ENCODE data around the gene KCTD5.

KCTD5 gene

GRCh38 chr16:2726923-2727322, 44.6 kb downstream of the KCTD5 start:
- DNase-seq (ENCODE audit: low read depth): no peak

GRCh38 chr16:2728034-2728433, 45.7 kb downstream of the KCTD5 start:
- no peak for DNase-seq (ENCODE audit: low read depth)

DNA sequence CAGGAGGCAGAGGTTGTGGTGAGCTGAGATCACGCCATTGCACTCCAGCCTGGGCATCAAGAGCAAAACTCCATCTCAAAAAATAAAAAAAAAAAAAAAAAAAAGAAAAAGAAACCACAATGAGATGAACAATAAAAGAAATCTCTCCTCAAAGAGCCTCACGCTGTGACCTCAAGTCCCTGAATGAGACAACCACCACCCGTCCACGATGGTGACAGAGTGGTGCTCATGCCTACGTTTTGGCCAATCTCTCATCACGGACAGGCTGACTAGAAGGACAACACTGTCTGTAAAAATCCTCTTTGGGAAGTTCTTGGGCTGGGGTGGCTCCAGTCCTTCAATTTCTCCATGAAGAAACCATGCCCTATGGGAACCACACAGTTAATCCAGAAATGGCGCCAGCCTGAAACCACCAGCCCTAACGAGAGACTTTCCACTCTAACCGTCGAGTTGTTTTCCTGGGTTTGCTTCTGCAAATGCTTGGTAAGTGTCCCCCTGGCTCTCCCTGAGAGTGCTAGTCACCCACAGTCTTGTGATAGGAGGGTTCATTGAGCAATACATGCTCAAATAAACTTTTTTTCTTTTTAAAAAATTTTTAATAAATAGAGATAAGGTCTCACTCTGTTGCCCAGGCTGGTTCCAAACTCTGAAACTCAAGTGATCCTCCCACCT, 52.7 kb downstream of the KCTD5 start:
- DNase-seq (ENCODE audit: low read depth): no peak

DNA sequence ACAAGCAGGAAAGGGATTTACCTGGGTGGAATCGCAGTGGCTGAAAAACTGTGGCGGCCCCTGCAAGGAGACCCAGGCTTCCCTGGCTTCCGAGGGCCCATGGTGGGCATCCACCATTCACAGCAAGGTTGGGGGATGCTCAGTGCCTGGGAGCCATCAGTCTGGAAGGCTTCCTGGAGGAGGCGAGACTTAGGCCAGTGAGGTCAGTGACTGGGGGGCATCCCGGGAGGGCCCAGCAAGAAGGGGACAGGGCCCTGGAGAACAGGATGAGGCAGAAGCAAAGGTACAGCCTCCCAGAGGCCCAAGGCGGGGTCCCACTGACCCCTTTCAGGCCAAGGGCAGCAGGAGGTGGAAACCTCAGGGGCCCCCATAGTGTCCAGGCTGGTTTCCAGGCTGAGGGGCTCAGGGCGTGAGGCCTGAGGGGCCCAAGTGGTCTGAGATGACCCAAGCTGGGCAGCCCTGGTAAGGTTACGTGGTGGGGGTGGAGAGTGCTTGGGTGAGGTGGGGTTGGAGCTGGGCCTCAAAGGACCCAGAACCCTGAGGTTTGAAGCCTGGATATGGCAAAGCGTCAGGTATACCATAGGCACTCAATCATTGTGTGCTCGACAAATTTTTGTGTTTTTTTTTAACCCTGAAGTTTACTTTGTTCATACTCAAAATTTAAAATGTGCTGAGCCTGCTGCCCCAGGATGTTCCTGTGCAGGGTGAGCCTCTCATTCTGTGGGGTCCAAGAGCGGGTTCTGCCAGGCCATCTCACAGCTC, 54.3 kb downstream of the KCTD5 start:
- DNase-seq (ENCODE audit: low read depth): no peak

GRCh38 chr16:2737238-2737605, 54.9 kb downstream of the KCTD5 start:
- no peak for DNase-seq (ENCODE audit: low read depth)

DNA sequence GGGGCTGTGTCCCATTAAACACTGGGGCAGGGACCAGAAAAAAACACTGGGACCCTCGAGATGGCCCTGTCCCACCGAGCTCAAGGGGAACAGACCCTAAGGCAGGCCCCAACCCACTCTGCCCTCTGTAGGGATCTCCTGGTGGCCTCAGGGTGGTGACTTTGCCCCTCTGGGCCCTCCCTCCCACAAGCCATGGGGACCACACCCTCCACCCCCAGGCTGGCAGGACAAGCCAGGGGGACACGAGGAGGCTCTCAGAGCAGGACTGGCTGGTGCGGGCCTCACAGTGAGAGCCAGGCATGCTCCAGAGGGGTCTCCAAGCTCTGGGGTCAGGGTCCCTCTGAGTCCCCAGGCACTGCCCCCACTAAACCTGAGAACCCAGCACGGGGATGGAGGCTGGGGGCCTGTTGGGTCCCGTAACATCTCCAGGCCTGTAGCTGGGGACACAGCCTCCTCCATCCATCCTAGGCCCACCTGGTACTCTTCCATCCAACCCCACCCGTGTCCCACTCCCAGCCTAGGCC, 55.6 kb downstream of the KCTD5 start:
- DNase-seq (ENCODE audit: low read depth): no peak

GRCh38 chr16:2738615-2739014, 56.3 kb downstream of the KCTD5 start:
- no peak for DNase-seq (ENCODE audit: low read depth)

GRCh38 chr16:2739625-2740430, 57.5 kb downstream of the KCTD5 start:
- no peak for DNase-seq (ENCODE audit: low read depth)

GRCh38 chr16:2740476-2740875, 58.2 kb downstream of the KCTD5 start:
- no peak for DNase-seq (ENCODE audit: low read depth)

GRCh38 chr16:2741168-2741567, 58.8 kb downstream of the KCTD5 start:
- no peak for DNase-seq (ENCODE audit: low read depth)

- no peak for DNase-seq (ENCODE audit: low read depth)
These were observed 60.1 kb downstream of the KCTD5 start for GRCh38 chr16:2742323-2743006.

DNA sequence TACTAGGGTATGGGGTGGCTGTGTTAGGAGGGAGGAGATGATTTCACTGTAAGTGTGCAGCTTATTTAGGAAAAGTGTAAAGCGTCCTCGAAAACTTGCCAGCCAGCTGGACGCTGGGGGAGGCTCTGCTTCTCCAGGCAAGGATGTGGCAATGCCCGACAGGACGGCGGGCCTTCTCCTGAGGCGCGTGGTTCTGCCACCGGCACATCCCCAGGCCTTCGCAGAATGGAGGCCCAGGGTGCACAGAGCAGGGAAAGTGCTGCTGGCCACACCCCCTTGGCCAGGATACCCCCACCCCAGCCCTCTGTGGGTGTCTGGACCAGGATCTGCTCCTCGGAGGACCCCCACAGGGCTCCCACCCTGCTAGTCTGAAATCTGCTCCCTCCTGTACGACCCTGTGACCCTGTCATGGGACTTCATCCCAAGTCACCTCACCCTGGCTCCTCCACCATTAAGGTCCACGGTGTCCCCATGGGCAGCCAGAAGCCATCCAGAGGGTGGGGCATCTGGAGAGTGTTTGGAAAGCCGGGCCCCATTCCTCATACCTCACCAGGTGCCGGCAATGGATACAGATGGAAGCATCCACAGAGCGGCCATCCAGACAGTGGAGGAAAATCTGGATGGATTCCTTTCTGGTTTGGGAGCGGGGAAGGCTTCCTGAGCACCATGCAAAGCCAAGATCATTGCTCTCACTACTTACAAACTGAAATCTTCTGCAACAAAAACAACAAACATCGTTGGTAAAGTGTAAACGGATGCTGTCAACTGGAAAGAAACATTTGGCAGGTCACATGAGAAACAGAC, 60.9 kb downstream of the KCTD5 start:
- no peak for DNase-seq (ENCODE audit: low read depth)

- DNase-seq (ENCODE audit: low read depth): no peak
These were observed 62.4 kb downstream of the KCTD5 start for GRCh38 chr16:2744711-2745110.

DNA sequence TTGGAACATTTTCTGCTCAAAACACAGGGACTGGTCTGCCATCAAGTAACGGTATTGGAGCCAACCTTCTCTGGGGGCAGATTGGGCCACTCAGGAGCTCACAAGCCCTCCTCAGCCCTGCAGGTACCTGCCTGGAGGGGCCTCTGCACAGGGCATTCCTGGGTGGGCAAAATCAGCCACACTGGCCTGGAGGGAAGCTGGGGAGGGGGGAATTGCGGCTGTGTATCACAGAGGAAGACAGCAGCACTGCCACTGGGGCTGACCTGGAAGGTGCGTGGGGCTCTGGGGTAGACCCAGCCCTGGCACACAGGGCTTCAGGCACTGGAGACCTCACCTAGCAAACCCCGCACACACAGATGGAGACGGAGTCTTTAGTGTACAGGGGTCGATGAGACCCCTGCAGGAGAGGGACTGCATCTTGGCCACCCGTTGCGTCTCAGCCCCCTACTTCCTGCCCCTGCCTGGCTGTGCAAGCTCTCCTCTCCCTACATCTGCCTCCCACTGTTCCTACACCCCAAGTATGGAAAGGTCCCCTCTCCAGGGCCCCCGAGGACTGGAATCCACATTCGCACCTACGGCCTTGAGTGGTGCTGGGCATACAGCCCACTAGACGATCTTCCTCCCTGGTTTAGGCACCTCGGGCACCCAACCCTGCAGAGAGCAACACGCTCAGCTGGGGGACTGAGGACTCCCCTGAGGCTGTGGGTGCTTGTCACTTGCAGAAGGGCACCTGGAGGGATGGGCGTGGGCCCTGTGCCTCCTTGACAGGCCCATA, 63.0 kb downstream of the KCTD5 start:
- no peak for DNase-seq (ENCODE audit: low read depth)

DNA sequence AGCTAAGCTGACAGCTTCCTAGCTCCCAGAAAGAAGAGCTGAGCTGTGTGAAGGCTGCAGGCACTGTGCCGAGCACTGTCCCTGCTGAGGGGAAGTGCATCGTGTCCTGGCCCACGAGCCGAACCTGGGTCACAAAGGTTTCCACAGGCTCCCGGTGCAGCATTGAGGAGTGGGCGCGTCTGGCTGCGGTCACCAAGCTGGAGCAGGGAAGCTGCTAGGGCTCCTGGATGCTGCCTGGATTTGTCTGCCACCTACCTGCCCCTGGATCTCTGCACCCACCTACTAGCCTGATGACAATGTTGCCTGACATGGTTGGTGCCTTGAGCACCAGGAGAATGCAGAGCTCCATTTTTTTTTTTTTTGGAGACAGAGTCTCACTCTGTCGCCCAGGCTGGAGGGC, 63.6 kb downstream of the KCTD5 start:
- DNase-seq (ENCODE audit: low read depth): no peak

DNA sequence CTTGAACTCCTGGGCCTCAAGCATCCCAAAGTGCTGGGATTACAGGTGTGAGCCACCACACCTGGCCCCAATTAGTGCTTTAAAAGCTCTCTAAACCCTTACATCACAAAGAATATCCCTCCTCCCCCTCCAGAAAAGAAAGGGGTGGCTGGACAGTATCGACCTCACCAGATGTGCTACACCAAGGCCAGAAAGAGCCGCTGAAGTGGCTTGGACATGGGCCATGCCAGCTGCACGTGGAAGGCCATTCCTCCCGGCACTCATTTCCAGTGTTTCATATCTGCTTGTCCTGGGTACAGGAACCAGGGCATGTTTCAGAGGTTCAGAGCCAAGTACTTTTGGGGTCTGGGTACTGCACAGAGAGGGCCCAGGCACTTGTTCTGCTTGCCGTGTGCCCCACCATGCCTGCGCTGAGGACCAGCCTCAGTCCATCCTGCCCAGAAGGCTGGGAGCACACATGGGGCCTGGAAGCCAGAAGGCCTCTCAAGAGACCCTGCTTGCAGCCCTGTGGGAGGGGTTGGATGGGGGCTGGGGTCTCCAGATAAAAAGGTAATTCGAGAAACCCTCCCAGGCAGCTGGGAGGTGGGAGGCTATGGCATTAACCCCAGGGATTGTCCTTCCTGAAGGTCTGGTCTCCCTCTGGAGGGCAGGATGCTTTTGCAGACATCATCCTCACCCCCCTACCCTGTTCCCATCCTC, 66.6 kb downstream of the KCTD5 start:
- no peak for DNase-seq (ENCODE audit: low read depth)

GRCh38 chr16:2749476-2749875, 67.2 kb downstream of the KCTD5 start:
- no peak for DNase-seq (ENCODE audit: low read depth)

GRCh38 chr16:2749936-2750335, 67.6 kb downstream of the KCTD5 start:
- DNase-seq (ENCODE audit: low read depth): no peak

DNA sequence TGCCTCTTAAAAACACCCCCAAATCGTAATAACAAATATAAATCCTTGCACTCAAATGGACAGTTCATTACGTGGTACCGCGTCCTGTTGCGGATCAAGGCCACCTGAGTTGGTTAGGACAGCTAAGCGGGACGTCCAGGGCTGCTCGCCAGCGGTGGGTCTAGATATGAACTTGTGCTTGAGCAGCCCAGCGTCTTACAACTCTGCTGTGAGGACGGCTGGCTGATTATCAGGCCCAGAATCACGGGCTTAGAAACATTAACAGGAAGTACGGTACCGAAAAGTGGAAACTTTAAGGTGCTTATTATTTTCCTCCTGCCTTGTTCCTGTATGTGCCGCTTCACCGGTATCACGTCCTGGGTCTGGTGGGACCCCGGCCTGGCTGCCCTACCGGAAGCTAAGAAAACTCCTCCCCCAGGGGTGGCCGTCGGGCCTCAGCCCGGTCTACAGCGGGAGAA, 69.3 kb downstream of the KCTD5 start:
- DNase-seq (ENCODE audit: low read depth): no peak

Data from stromal cell of bone marrow (primary cell).